Left renal pelvis (tissue), 4 donors: ENCODE results near the gene PLCG2. TPM values are rescaled to one million over a fixed set of nuclear protein-coding genes. Genes with fewer than 3 reads are reported as not detected.
"Not testable (repeated sequence)": the region's sequence is repeated elsewhere in the genome, so short reads cannot be mapped to it uniquely, and the experiment has no call there.

Experiments used
- DNase-seq, 4 donors: peaks; one replicate each; pipeline ENCODE4 v3.0.0-alpha.2; 2013; ENCODE audit warnings: low read depth in 4 of 4, low spot score in 3 of 4
- polyA plus RNA-seq, 4 donors: library from polyadenylated mRNA; unstranded; fragments of 120-200 nt; gene quantifications; one replicate each; pipeline ENCODE4 v1.2.1, GENCODE V29; 2013; ENCODE audit not compliant: insufficient read length in 4 of 4

The PLCG2 gene
- polyA plus RNA-seq, 4 donors = 6.3 to 48.0 (median 41.4) TPM

GRCh38 chr16:81928975-81929374 lies 149.9 kb downstream of the PLCG2 start:
- no peak for DNase-seq

- no peak for DNase-seq
Measured at GRCh38 chr16:81929841-81930240, 150.8 kb downstream of the PLCG2 start.

- DNase-seq = no peak
Measured at GRCh38 chr16:81931927-81932326, 152.8 kb downstream of the PLCG2 start.

- DNase-seq = no peak
Measured at GRCh38 chr16:81932668-81933067, 153.6 kb downstream of the PLCG2 start.

- no peak for DNase-seq
Measured at GRCh38 chr16:81933361-81933760, 154.3 kb downstream of the PLCG2 start.

GRCh38 chr16:81934711-81935110 lies 155.6 kb downstream of the PLCG2 start:
- DNase-seq = not testable (repeated sequence)

- no peak for DNase-seq
Measured at GRCh38 chr16:81936209-81937000, 157.3 kb downstream of the PLCG2 start.

GRCh38 chr16:81937305-81938038 lies 158.4 kb downstream of the PLCG2 start:
- DNase-seq = no peak

GRCh38 chr16:81938326-81939163 lies 159.5 kb downstream of the PLCG2 start:
- DNase-seq = no peak

- no peak for DNase-seq
Measured at GRCh38 chr16:81939164-81940056, 160.3 kb downstream of the PLCG2 start.

- DNase-seq = peak in 1 of 4 donors; percentile 28
Measured at GRCh38 chr16:81940781-81941560, 161.9 kb downstream of the PLCG2 start.

- DNase-seq = no peak
Measured at GRCh38 chr16:81942007-81942601, 163.0 kb downstream of the PLCG2 start.

- DNase-seq = no peak
Measured at GRCh38 chr16:81945665-81946064, 166.6 kb downstream of the PLCG2 start.

- no peak for DNase-seq
Measured at GRCh38 chr16:81946206-81946605, 167.1 kb downstream of the PLCG2 start.

- DNase-seq = no peak
Measured at GRCh38 chr16:81951564-81951963, 172.5 kb downstream of the PLCG2 start.

- DNase-seq = no peak
Measured at GRCh38 chr16:81956213-81956948, 177.3 kb downstream of the PLCG2 start.

GRCh38 chr16:81964808-81965207 lies 185.7 kb downstream of the PLCG2 start:
- no peak for DNase-seq

- no peak for DNase-seq
Measured at GRCh38 chr16:81967358-81967757, 188.3 kb downstream of the PLCG2 start.
